Type B pancreatic cell (in vitro differentiated cells): ENCODE data around the gene CASZ1. TPM values are rescaled to one million over a fixed set of nuclear protein-coding genes. Genes with fewer than 3 reads are reported as not detected.

Experiments
- DNase-seq: peaks from one replicate; pipeline ENCODE4 v3.0.0; 2021; ENCODE audit warnings: mixed read lengths; ENCODE audit not compliant: unreplicated experiment; ENCODE audit errors: extremely low spot score
- H3K27ac Mint-ChIP-seq: 2 replicates; pipeline ENCODE4 v1.8.0; 2021; ENCODE audit warnings: mild to moderate bottlenecking, mixed read lengths
- H3K27me3 Mint-ChIP-seq: 2 replicates; pipeline ENCODE4 v1.8.0; 2021; ENCODE audit warnings: mixed read lengths
- H3K36me3 Mint-ChIP-seq: 2 replicates; pipeline ENCODE4 v1.8.0; 2021; ENCODE audit warnings: mixed read lengths
- H3K4me1 Mint-ChIP-seq: one replicate; pipeline ENCODE4 v1.8.0; 2021; ENCODE audit warnings: mixed read lengths; ENCODE audit not compliant: unreplicated experiment
- H3K4me3 Mint-ChIP-seq: 2 replicates; pipeline ENCODE4 v1.8.0; 2021; ENCODE audit warnings: mild to moderate bottlenecking, mixed read lengths
- H3K9me3 Mint-ChIP-seq: 2 replicates; pipeline ENCODE4 v1.8.0; 2021; ENCODE audit warnings: mixed read lengths
- CTCF ChIP-seq: fragments of 200-600 bp; sonication (generic); conservative IDR thresholded peaks from 2 replicates; pipeline ENCODE4 v1.5.0; 2021; ENCODE audit warnings: antibody characterized with exemption, mild to moderate bottlenecking
- total RNA-seq: library from RNA; stranded (reverse); gene quantifications from 2 replicates; pipeline ENCODE4 v1.2.1, GENCODE V29; 2021; ENCODE audit warnings: low replicate concordance

The CASZ1 gene
- total RNA-seq, 1 donor from 2014 or later, result 15.7 TPM

- peaks cover 24% of the 10 kb centered on the region for H3K4me1 Mint-ChIP-seq
- TF ChIP-seq CTCF, result no peak
- H3K4me3 Mint-ChIP-seq, result no peak overlapping the region
Measured at GRCh38 chr1:10762153-10762523, 34.3 kb downstream of the CASZ1 start.

GRCh38 chr1:10761503-10762152, 34.8 kb downstream of the CASZ1 start:
- peak overlapping the region; percentile 48 for H3K27ac Mint-ChIP-seq
- no peaks in the 10 kb centered on the region for H3K27me3 Mint-ChIP-seq

More at GRCh38 chr1:10762153-10762523, 34.3 kb downstream of the CASZ1 start:
- no peaks in the 10 kb centered on the region for H3K9me3 Mint-ChIP-seq
- no peaks in the 10 kb centered on the region for H3K27me3 Mint-ChIP-seq
- H3K27ac Mint-ChIP-seq, result no peak overlapping the region
- no peak for DNase-seq
- no peaks in the 10 kb centered on the region for H3K36me3 Mint-ChIP-seq

GRCh38 chr1:10760566-10761502, 35.6 kb downstream of the CASZ1 start:
- peaks cover 23% of the 10 kb centered on the region for H3K4me1 Mint-ChIP-seq
- H3K27ac Mint-ChIP-seq, result peak overlapping the region; percentile 48
- no peak for DNase-seq
- H3K9me3 Mint-ChIP-seq, result no peaks in the 10 kb centered on the region
- no peaks in the 10 kb centered on the region for H3K27me3 Mint-ChIP-seq
- no peak for TF ChIP-seq CTCF
- no peak overlapping the region for H3K4me3 Mint-ChIP-seq
- no peaks in the 10 kb centered on the region for H3K36me3 Mint-ChIP-seq

More at GRCh38 chr1:10761503-10762152, 34.8 kb downstream of the CASZ1 start:
- Mint-ChIP-seq H3K9me3 (no peaks in the 10 kb centered on the region), H3K4me3 (no peak overlapping the region), H3K4me1 (peaks cover 28% of the 10 kb centered on the region), H3K36me3 (no peaks in the 10 kb centered on the region)
- DNase-seq, result no peak
- TF ChIP-seq CTCF, result no peak

GRCh38 chr1:10759413-10760200, 36.8 kb downstream of the CASZ1 start:
- no peak for TF ChIP-seq CTCF

GRCh38 chr1:10756842-10757241, 39.6 kb downstream of the CASZ1 start:
- no peak for DNase-seq
- H3K4me3 Mint-ChIP-seq, result no peak overlapping the region
- TF ChIP-seq CTCF, result no peak
- peaks cover 4% of the 10 kb centered on the region for H3K27me3 Mint-ChIP-seq
- no peak overlapping the region for H3K27ac Mint-ChIP-seq
- H3K4me1 Mint-ChIP-seq, result peaks cover 16% of the 10 kb centered on the region
- no peaks in the 10 kb centered on the region for H3K36me3 Mint-ChIP-seq
- H3K9me3 Mint-ChIP-seq, result no peaks in the 10 kb centered on the region

More at GRCh38 chr1:10759413-10760200, 36.8 kb downstream of the CASZ1 start:
- H3K27me3 Mint-ChIP-seq, result no peaks in the 10 kb centered on the region
- no peak for DNase-seq
- no peaks in the 10 kb centered on the region for H3K9me3 Mint-ChIP-seq
- H3K27ac Mint-ChIP-seq, result no peak overlapping the region
- peaks cover 16% of the 10 kb centered on the region for H3K4me1 Mint-ChIP-seq
- no peaks in the 10 kb centered on the region for H3K36me3 Mint-ChIP-seq
- H3K4me3 Mint-ChIP-seq, result no peak overlapping the region
